Measurements from ENCODE around the gene TMEM115. TPM values are rescaled to one million over a fixed set of nuclear protein-coding genes. Genes with fewer than 3 reads are reported as not detected.

The TMEM115 gene, protein sequence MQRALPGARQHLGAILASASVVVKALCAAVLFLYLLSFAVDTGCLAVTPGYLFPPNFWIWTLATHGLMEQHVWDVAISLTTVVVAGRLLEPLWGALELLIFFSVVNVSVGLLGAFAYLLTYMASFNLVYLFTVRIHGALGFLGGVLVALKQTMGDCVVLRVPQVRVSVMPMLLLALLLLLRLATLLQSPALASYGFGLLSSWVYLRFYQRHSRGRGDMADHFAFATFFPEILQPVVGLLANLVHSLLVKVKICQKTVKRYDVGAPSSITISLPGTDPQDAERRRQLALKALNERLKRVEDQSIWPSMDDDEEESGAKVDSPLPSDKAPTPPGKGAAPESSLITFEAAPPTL
- total RNA-seq, result 47.8 and 51.1 TPM in 2 replicates

DNA sequence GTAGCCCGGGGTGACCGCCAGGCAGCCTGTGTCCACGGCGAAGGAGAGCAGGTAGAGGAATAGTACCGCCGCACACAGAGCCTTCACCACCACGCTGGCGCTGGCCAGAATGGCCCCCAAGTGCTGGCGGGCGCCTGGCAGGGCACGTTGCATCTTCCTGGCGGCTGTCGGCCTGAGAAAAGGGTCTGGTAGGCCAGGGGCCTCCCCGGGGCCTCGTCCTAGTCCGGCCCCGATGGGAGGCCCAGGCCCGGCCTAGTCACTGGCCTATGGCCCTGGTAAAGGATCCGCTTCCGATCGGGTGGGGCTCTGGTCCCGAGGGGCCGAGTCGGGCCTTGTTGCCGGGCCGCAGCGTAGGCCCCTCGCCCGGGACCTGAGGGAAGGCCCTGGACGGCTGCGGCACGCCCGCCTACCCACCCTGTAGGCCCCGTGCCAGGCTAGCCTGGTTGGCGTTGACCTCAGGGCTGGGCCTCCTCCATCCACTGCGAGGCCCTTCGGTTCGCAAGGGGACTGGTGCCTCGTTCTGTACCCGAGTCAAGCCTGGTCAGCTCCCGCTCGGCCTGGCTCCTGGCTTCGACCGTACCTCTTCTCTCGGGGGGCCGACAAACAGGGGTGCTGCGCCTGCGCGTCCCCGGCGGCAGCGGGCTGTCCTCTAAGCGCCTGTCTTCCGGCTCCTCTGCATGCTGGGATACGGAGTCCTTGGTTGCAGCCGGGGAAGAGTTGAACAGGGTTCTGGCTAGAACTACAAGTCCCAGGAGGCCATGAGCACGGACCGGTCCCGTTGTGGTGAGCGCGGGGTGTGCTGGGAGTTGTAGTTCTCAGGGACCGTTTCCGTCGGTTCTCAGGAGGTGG is at the start of gene TMEM115:
TMEM115 (minus strand) TSS at position 611 of the 849 bp plus-strand sequence; CDS start at position 153, 458 bp downstream.

DNA sequence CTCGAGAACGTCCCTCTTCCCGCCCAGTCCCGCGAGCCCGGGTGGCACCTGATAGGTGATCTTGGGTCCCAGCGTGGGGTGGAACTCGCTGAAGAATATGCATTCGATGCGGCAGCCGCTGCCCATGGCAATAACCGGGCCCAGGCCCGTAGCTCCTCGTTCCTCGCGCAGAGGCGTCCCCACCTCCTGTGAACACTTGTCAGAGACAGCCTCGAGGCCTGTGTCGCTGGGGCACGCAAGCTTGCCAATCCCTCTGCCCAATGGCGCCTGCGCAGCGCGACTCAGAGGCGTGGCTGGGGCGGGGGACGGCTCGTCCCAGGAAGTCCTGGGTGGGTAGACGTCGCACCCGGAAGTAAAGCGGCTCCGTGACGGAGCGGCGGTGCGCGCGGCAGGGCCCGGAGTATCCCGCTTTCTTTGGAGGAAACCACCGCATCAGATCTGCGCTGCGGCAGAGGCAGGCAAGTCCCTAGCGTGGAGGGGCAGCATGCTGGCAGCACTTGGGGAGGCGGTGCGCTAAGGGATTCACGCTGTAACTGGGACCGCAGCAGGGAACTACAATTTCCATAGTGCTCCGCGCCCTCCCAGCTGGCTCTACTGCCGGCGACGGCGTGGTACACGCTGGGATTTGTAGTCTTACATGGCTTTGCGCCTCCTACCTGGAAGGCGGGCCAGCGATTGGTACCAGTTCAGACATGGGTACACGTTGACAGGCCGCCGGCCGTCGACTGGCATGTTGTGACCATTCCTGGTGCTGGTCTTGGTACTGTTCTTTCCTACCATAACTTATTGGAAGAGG is 8.6 kb downstream of the TMEM115 start, which contains the start of the genes CYB561D2 and NPRL2:
CYB561D2 (plus strand) TSS at position 336 of the 796 bp plus-strand sequence. CDS start 572 bp downstream, outside the sequence.
NPRL2 (minus strand) TSS at position 249 of the 796 bp plus-strand sequence; CDS start at position 126, 123 bp downstream.

GRCh38 chr3:50345586-50346234 is 13.6 kb downstream of the TMEM115 start, which contains the start of gene ZMYND10:
ZMYND10 (minus strand) TSS chr3:50345732; CDS start chr3:50345579, 153 bp downstream.

DNA sequence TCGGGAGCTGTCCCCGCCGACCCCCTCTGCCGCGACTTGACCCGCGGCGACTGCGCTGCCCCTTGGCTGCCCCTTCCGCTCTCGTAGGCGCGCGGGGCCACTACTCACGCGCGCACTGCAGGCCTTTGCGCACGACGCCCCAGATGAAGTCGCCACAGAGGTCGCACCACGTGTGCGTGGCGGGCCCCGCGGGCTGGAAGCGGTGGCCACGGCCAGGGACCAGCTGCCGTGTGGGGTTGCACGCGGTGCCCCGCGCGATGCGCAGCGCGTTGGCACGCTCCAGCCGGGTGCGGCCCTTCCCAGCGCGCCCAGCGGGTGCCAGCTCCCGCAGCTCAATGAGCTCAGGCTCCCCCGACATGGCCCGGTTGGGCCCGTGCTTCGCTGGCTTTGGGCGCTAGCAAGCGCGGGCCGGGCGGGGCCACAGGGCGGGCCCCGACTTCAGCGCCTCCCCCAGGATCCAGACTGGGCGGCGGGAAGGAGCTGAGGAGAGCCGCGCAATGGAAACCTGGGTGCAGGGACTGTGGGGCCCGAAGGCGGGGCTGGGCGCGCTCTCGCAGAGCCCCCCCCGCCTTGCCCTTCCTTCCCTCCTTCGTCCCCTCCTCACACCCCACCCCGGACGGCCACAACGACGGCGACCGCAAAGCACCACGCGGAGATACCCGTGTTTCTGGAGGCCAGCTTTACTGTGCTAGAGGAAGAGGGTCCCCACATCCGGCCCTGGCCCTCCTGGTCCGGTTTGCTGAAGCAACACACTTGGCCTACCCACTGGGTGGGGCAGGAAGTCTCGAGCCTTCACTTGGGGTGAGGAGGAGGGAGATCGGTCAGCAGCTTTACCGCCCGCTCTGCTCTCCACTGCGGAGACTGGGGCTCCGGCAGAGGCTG is 18.6 kb downstream of the TMEM115 start, which contains the start of gene RASSF1:
RASSF1 (minus strand) TSS at position 389 of the 882 bp plus-strand sequence; CDS start at position 358, 31 bp downstream.

DNA sequence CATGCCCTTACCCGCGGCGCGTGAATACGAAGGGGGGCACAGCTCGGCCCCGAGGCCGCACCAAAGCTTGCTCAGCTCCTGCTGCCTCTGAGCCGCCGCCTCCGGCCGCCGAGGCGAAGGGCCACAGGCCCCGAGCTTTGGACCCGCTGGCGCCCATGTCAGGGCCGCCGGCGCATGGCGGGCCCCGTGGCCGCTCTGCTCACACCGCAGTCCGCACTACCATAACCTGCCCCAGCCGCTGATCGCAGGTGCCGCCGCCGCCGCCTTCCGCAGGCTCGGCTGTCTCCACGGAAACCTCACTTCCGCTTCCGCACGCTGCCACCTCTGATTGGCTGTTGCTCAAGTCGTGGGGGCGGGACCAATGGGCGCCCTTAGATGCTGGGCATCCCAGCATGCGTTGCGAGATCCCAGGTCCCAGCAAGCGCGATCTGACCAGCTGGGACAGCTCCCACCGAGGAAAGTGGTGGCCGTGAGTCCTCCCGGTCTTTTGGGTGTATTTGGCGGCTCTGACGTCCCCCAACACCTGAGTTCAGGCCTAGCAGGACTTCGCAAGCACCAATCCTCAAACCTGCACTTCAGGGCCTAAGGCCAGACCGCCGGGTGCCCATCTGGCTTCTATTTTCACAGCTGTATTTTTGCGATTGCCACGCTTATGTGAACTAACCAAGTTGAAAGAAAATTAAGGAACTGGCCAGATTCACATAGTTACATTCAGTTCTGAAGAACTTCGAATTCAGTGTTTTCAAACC is 31.2 kb downstream of the TMEM115 start, which contains the start of gene TUSC2:
TUSC2 (minus strand) TSS at position 281 of the 749 bp plus-strand sequence; CDS start at position 157, 124 bp downstream.

GRCh38 chr3:50322386-50323091 is 36.8 kb downstream of the TMEM115 start, which contains the start of gene HYAL2:
HYAL2 (minus strand) TSS chr3:50322745; CDS start chr3:50320489, 2,256 bp downstream.

Other genes with a start within 250 kb of the TMEM115 start
- gene SEMA3F, start 204.2 kb downstream of the TMEM115 start, total RNA-seq, result 120 and 137 TPM in 2 replicates
- not detected in 2 replicates for gene GNAT1, start 167.9 kb downstream of the TMEM115 start, total RNA-seq
- gene SLC38A3, start 154.2 kb downstream of the TMEM115 start, total RNA-seq, result not detected in 2 replicates
- 179 and 228 TPM in 2 replicates for gene GNAI2, start 123.3 kb downstream of the TMEM115 start, total RNA-seq
- 3.5 and 8.4 TPM in 2 replicates for gene SEMA3B, start 90.4 kb downstream of the TMEM115 start, total RNA-seq
- gene LSMEM2, start 80.4 kb downstream of the TMEM115 start, total RNA-seq, result not detected in 2 replicates
- 134 and 183 TPM in 2 replicates for gene IFRD2, start 67.1 kb downstream of the TMEM115 start, total RNA-seq
- gene HYAL3, start 60.1 kb downstream of the TMEM115 start, total RNA-seq, result 11.6 TPM in 2 replicates
- 16.7 and 30.1 TPM in 2 replicates for gene NAA80, start 60.1 kb downstream of the TMEM115 start, total RNA-seq
- gene HYAL1, start 55.9 kb downstream of the TMEM115 start, total RNA-seq, result 3.0 and 6.3 TPM in 2 replicates
- 78.0 and 92.5 TPM in 2 replicates for gene HYAL2, start 36.8 kb downstream of the TMEM115 start, total RNA-seq
- 38.6 and 39.7 TPM in 2 replicates for gene TUSC2, start 31.3 kb downstream of the TMEM115 start, total RNA-seq
- 16.5 and 27.5 TPM in 2 replicates for gene RASSF1, start 18.7 kb downstream of the TMEM115 start, total RNA-seq
- 0.11 and 0.62 TPM in 2 replicates for gene ZMYND10, start 13.8 kb downstream of the TMEM115 start, total RNA-seq
- gene NPRL2, start 8.7 kb downstream of the TMEM115 start, total RNA-seq, result 14.6 and 17.2 TPM in 2 replicates
- 24.4 and 29.2 TPM in 2 replicates for gene CYB561D2, start 8.7 kb downstream of the TMEM115 start, total RNA-seq
- not detected in 2 replicates for gene CACNA2D2, start 144.1 kb upstream of the TMEM115 start, total RNA-seq
- 3.0 and 3.7 TPM in 2 replicates for gene C3orf18, start 208.2 kb upstream of the TMEM115 start, total RNA-seq
- 19.5 and 21.2 TPM in 2 replicates for gene HEMK1, start 210.0 kb upstream of the TMEM115 start, total RNA-seq

All from hair follicular keratinocyte (primary cell).